ENCODE measurements around the gene FRAS1. TPM values are rescaled to one million over a fixed set of nuclear protein-coding genes. Genes with fewer than 3 reads are reported as not detected.

The FRAS1 gene
- total RNA-seq, 2 experiments from 2014 or later = 0.05 to 0.22 TPM

- no peak overlapping the region for H3K27ac Mint-ChIP-seq
- H3K36me3 Mint-ChIP-seq (ENCODE audit: low read depth) = no peaks in the 10 kb centered on the region
- no peak overlapping the region for H3K4me3 Mint-ChIP-seq
- DNase-seq (no peak), ATAC-seq (no peak)
- no peaks in the 10 kb centered on the region for H3K9me3 Mint-ChIP-seq
- peaks cover 4% of the 10 kb centered on the region for H3K27me3 Mint-ChIP-seq
- POLR2A ChIA-PET = no interaction called here
- CTCF ChIA-PET = no interaction called here
- TF ChIP-seq, protein P1, sequence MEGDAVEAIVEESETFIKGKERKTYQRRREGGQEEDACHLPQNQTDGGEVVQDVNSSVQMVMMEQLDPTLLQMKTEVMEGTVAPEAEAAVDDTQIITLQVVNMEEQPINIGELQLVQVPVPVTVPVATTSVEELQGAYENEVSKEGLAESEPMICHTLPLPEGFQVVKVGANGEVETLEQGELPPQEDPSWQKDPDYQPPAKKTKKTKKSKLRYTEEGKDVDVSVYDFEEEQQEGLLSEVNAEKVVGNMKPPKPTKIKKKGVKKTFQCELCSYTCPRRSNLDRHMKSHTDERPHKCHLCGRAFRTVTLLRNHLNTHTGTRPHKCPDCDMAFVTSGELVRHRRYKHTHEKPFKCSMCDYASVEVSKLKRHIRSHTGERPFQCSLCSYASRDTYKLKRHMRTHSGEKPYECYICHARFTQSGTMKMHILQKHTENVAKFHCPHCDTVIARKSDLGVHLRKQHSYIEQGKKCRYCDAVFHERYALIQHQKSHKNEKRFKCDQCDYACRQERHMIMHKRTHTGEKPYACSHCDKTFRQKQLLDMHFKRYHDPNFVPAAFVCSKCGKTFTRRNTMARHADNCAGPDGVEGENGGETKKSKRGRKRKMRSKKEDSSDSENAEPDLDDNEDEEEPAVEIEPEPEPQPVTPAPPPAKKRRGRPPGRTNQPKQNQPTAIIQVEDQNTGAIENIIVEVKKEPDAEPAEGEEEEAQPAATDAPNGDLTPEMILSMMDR (IDR thresholded peaks at IDR 0.05) = no peak
- intact Hi-C loops (cut with micrococcal nuclease) = no loop called here
- no peaks in the 10 kb centered on the region for H3K4me1 Mint-ChIP-seq (ENCODE audit: low read depth)
These were observed 274.8 kb downstream of the FRAS1 start for GRCh38 chr4:78331965-78332364.

DNA sequence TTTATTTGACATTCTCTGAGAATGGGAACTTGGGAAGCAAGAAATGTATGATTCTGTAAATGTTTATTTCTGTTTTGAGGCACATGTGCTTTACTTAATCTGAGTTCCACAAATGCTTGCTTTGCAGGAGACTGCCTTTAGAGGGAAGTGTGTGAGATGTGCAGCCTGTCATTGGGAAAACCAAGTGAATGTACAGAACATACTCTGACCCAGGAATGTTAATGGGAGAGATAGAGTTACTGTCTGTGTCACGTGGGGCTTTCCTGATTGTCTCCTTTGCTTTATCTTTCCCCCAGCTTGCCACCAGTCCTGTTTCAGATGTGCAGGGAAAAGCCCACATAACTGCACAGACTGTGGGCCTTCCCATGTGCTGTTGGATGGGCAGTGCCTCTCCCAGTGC, 275.9 kb downstream of the FRAS1 start:
- Mint-ChIP-seq H3K36me3 (ENCODE audit: low read depth) (no peaks in the 10 kb centered on the region), H3K9me3 (no peaks in the 10 kb centered on the region), H3K27ac (no peak overlapping the region), H3K27me3 (peaks cover 4% of the 10 kb centered on the region), H3K4me1 (ENCODE audit: low read depth) (no peaks in the 10 kb centered on the region), H3K4me3 (no peak overlapping the region)
- TF ChIP-seq, protein P1 (IDR thresholded peaks at IDR 0.05) = no peak
- ChIA-PET CTCF (no interaction called here), POLR2A (no interaction called here)
- DNase-seq (no peak), ATAC-seq (no peak)
- intact Hi-C loops (cut with micrococcal nuclease) = no loop called here

- Mint-ChIP-seq H3K9me3 (no peaks in the 10 kb centered on the region), H3K27me3 (peaks cover 3% of the 10 kb centered on the region), H3K27ac (no peak overlapping the region), H3K4me1 (ENCODE audit: low read depth) (no peaks in the 10 kb centered on the region), H3K36me3 (ENCODE audit: low read depth) (no peaks in the 10 kb centered on the region), H3K4me3 (no peak overlapping the region)
- TF ChIP-seq, protein P1 (IDR thresholded peaks at IDR 0.05) = no peak
- DNase-seq (no peak), ATAC-seq (no peak)
- POLR2A ChIA-PET = no interaction called here
- CTCF ChIA-PET = no interaction called here
- intact Hi-C loops (cut with micrococcal nuclease) = no loop called here
These were observed 279.2 kb downstream of the FRAS1 start for GRCh38 chr4:78336093-78336943.

GRCh38 chr4:78337244-78338020, 280.3 kb downstream of the FRAS1 start:
- H3K27me3 Mint-ChIP-seq = peaks cover 7% of the 10 kb centered on the region
- no peak overlapping the region for H3K27ac Mint-ChIP-seq
- ATAC-seq = no peak
- no peak overlapping the region for H3K4me3 Mint-ChIP-seq
- no peaks in the 10 kb centered on the region for H3K9me3 Mint-ChIP-seq
- intact Hi-C loops (cut with micrococcal nuclease) = no loop called here
- H3K4me1 Mint-ChIP-seq (ENCODE audit: low read depth) = no peaks in the 10 kb centered on the region
- H3K36me3 Mint-ChIP-seq (ENCODE audit: low read depth) = no peaks in the 10 kb centered on the region
- DNase-seq = no peak
- CTCF ChIA-PET = no interaction called here
- POLR2A ChIA-PET = no interaction called here
- TF ChIP-seq, protein P1 (IDR thresholded peaks at IDR 0.05) = no peak

GRCh38 chr4:78342125-78342524, 285.0 kb downstream of the FRAS1 start:
- ChIA-PET CTCF (no interaction called here), POLR2A (no interaction called here)
- no peak for ATAC-seq
- Mint-ChIP-seq H3K27ac (no peak overlapping the region), H3K4me1 (ENCODE audit: low read depth) (no peaks in the 10 kb centered on the region), H3K36me3 (ENCODE audit: low read depth) (no peaks in the 10 kb centered on the region), H3K27me3 (peaks cover 7% of the 10 kb centered on the region), H3K4me3 (no peak overlapping the region), H3K9me3 (no peaks in the 10 kb centered on the region)
- intact Hi-C loops (cut with micrococcal nuclease) = no loop called here
- TF ChIP-seq, protein P1 (IDR thresholded peaks at IDR 0.05) = no peak
- no peak for DNase-seq

Measured in activated CD8-positive, alpha-beta T cell treated with anti-CD3 and anti-CD28 coated beads for 36 hours (primary cell).